ENCODE measurements around the gene EIF4E2. TPM values are rescaled to one million over a fixed set of nuclear protein-coding genes. Genes with fewer than 3 reads are reported as not detected.

Gene EIF4E2
- total and polyA plus RNA-seq, 2 of the 13 experiments (the other 11 are each of a cell fraction or from before 2014, with no cell fraction given), result 25.0 to 101 TPM

- TF ChIP-seq CCDC6 (CRISPR knock-in tag; IDR thresholded peaks at IDR 0.05), result peak; percentile 97
- TF ChIP-seq, protein P1, sequence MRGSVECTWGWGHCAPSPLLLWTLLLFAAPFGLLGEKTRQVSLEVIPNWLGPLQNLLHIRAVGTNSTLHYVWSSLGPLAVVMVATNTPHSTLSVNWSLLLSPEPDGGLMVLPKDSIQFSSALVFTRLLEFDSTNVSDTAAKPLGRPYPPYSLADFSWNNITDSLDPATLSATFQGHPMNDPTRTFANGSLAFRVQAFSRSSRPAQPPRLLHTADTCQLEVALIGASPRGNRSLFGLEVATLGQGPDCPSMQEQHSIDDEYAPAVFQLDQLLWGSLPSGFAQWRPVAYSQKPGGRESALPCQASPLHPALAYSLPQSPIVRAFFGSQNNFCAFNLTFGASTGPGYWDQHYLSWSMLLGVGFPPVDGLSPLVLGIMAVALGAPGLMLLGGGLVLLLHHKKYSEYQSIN (CRISPR knock-in tag; IDR thresholded peaks at IDR 0.05; ENCODE audit: borderline replicate concordance), result no peak
- no peak for TF ChIP-seq PTBP1 (IDR thresholded peaks at IDR 0.05; ENCODE audit: low read depth, low read length, poor library complexity, severe bottlenecking)
- TF ChIP-seq POGK (CRISPR knock-in tag; conservative IDR thresholded peaks at IDR 0.05), result peak; percentile 98
- TF ChIP-seq ELF3 (CRISPR knock-in tag; IDR thresholded peaks at IDR 0.05), result peak; percentile 97
- TF ChIP-seq CENPT (CRISPR knock-in tag; IDR thresholded peaks at IDR 0.05; ENCODE audit: low read depth), result peak; percentile 87
- no peak for TF ChIP-seq CBX2 (IDR thresholded peaks at IDR 0.05; ENCODE audit: low read depth, low read length)
- peak; percentile 70; the same call in 1 of the 2 replicates for TF ChIP-seq CBX2 (CRISPR knock-in tag; IDR thresholded peaks at IDR 0.05; ENCODE audit: low read depth)
- 0 out of 2 replicates have a peak, but pooled peaks have one; percentile 87 for TF ChIP-seq ZNF383 (CRISPR knock-in tag; IDR thresholded peaks at IDR 0.05; ENCODE audit: borderline replicate concordance)
- TF ChIP-seq ZNF225 (CRISPR knock-in tag; IDR thresholded peaks at IDR 0.05), result peak; percentile 99
- TF ChIP-seq MXD3 (CRISPR knock-in tag; IDR thresholded peaks at IDR 0.05), result peak; percentile 99
- TF ChIP-seq ZNF609 (CRISPR knock-in tag; IDR thresholded peaks at IDR 0.05; ENCODE audit: borderline replicate concordance), result peak; percentile 83; the same call in 1 of the 2 replicates
- TF ChIP-seq, protein P2, sequence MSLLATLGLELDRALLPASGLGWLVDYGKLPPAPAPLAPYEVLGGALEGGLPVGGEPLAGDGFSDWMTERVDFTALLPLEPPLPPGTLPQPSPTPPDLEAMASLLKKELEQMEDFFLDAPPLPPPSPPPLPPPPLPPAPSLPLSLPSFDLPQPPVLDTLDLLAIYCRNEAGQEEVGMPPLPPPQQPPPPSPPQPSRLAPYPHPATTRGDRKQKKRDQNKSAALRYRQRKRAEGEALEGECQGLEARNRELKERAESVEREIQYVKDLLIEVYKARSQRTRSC (CRISPR knock-in tag; IDR thresholded peaks at IDR 0.05; ENCODE audit: low read depth), result peak; percentile 98
- peak; percentile 98 for TF ChIP-seq THAP9 (CRISPR knock-in tag; IDR thresholded peaks at IDR 0.05; ENCODE audit: borderline replicate concordance)
- peak; percentile 97 for TF ChIP-seq ELF1 (CRISPR knock-in tag; IDR thresholded peaks at IDR 0.05)
These were observed at the start of gene EIF4E2, which contains the start of gene TIGD1 (continued) for GRCh38 chr2:232550354-232551249.

Data from HepG2 (cell line).